ENCODE measurements around the gene U2AF1L4. TPM values are rescaled to one million over a fixed set of nuclear protein-coding genes. Genes with fewer than 3 reads are reported as not detected.

The U2AF1L4 gene
- total RNA-seq, 2 donors from 2014 or later, result 33.8 to 69.0 TPM

- Mint-ChIP-seq H3K36me3 (peaks cover 39% of the 10 kb centered on the region in 2 donors), H3K9me3 (peaks cover 0 to 4% of the 10 kb centered on the region in 2 donors), H3K27ac (peak overlapping the region; percentile 93 to 98)
- no peak for DNase-seq (ENCODE audit: low spot score in 2 of 2)
- no peak for ATAC-seq
Observed at GRCh38 chr19:35714601-35715354, 30.4 kb downstream of the U2AF1L4 start.

GRCh38 chr19:35713904-35714495 lies 31.2 kb downstream of the U2AF1L4 start:
- peak overlapping the region; percentile 93 to 98 for H3K27ac Mint-ChIP-seq
- no peak for ATAC-seq
- H3K9me3 Mint-ChIP-seq, result peaks cover 0 to 4% of the 10 kb centered on the region in 2 donors
- peaks cover 32 to 39% of the 10 kb centered on the region in 2 donors for H3K36me3 Mint-ChIP-seq
- DNase-seq (ENCODE audit: low spot score in 2 of 2), result no peak

GRCh38 chr19:35713506-35713850 lies 31.7 kb downstream of the U2AF1L4 start:
- DNase-seq (ENCODE audit: low spot score in 2 of 2), result no peak
- Mint-ChIP-seq H3K9me3 (peaks cover 0 to 4% of the 10 kb centered on the region in 2 donors), H3K36me3 (peaks cover 32 to 39% of the 10 kb centered on the region in 2 donors), H3K27ac (peak overlapping the region; percentile 93 to 98)
- ATAC-seq, result no peak

- Mint-ChIP-seq H3K36me3 (peaks cover 32 to 39% of the 10 kb centered on the region in 2 donors), H3K9me3 (peaks cover 0 to 4% of the 10 kb centered on the region in 2 donors), H3K27ac (peak overlapping the region; percentile 93 to 98)
- ATAC-seq (peak; percentile 56 to 59), DNase-seq (ENCODE audit: low spot score in 2 of 2) (peak; percentile 74 to 86)
Observed at GRCh38 chr19:35712567-35713505, 32.4 kb downstream of the U2AF1L4 start.

- H3K9me3 Mint-ChIP-seq, result peaks cover 0 to 4% of the 10 kb centered on the region in 2 donors
- DNase-seq (ENCODE audit: low spot score in 2 of 2) (peak; percentile 71 to 85), ATAC-seq (peak; percentile 53 to 55)
- peaks cover 24 to 31% of the 10 kb centered on the region in 2 donors for H3K36me3 Mint-ChIP-seq
- H3K27ac Mint-ChIP-seq, result peak overlapping the region; percentile 93 to 98
Observed at GRCh38 chr19:35710784-35711723, 34.2 kb downstream of the U2AF1L4 start.

- ATAC-seq (no peak), DNase-seq (ENCODE audit: low spot score in 2 of 2) (no peak)
- Mint-ChIP-seq H3K36me3 (peaks cover 0 to 4% of the 10 kb centered on the region in 2 donors), H3K9me3 (peaks cover 0 to 4% of the 10 kb centered on the region in 2 donors), H3K27ac (no peak overlapping the region)
Observed at GRCh38 chr19:35708391-35708790, 36.8 kb downstream of the U2AF1L4 start.

GRCh38 chr19:35704218-35704617 lies 41.0 kb downstream of the U2AF1L4 start, which contains the start of gene ZBTB32:
TSS of gene ZBTB32 (plus strand) at chr19:35704558. CDS start at chr19:35714627, 10,069 bp downstream.
- H3K9me3 Mint-ChIP-seq, result peaks cover 0 to 3% of the 10 kb centered on the region in 2 donors
- peaks cover 0 to 6% of the 10 kb centered on the region in 2 donors for H3K36me3 Mint-ChIP-seq
- DNase-seq (ENCODE audit: low spot score in 2 of 2) (no peak), ATAC-seq (no peak)
- H3K27ac Mint-ChIP-seq, result no peak within 1 kb of the TSS

- no peak for ATAC-seq
Observed at GRCh38 chr19:35703343-35703742, 41.9 kb downstream of the U2AF1L4 start.

GRCh38 chr19:35702223-35703012 lies 42.8 kb downstream of the U2AF1L4 start:
- Mint-ChIP-seq H3K9me3 (peaks cover 0 to 3% of the 10 kb centered on the region in 2 donors), H3K36me3 (peaks cover 0 to 6% of the 10 kb centered on the region in 2 donors), H3K27ac (peak overlapping the region; percentile 73 to 99)
- peak; percentile 88 to 96 for DNase-seq (ENCODE audit: low spot score in 2 of 2)
- ATAC-seq, result peak; percentile 98 to 99

More at GRCh38 chr19:35703343-35703742, 41.9 kb downstream of the U2AF1L4 start:
- no peak for DNase-seq (ENCODE audit: low spot score in 2 of 2)
- H3K36me3 Mint-ChIP-seq, result peaks cover 0 to 6% of the 10 kb centered on the region in 2 donors
- H3K9me3 Mint-ChIP-seq, result peaks cover 0 to 3% of the 10 kb centered on the region in 2 donors
- H3K27ac Mint-ChIP-seq, result no peak overlapping the region

- Mint-ChIP-seq H3K27ac (peak overlapping the region in 1 of 2 donors; percentile 54), H3K36me3 (peaks cover 0 to 7% of the 10 kb centered on the region in 2 donors), H3K9me3 (peaks cover 0 to 5% of the 10 kb centered on the region in 2 donors)
- DNase-seq (ENCODE audit: low spot score in 2 of 2), result peak in 1 of 2 donors; percentile 46
- ATAC-seq, result peak; percentile 78 to 84
Observed at GRCh38 chr19:35696835-35697234, 48.4 kb downstream of the U2AF1L4 start.

GRCh38 chr19:35695895-35696422 lies 49.3 kb downstream of the U2AF1L4 start:
- DNase-seq (ENCODE audit: low spot score in 2 of 2), result no peak
- H3K27ac Mint-ChIP-seq, result peak overlapping the region; percentile 54 to 65
- ATAC-seq, result no peak
- H3K9me3 Mint-ChIP-seq, result peaks cover 0 to 5% of the 10 kb centered on the region in 2 donors
- H3K36me3 Mint-ChIP-seq, result peaks cover 0 to 7% of the 10 kb centered on the region in 2 donors

- H3K36me3 Mint-ChIP-seq, result peaks cover 0 to 7% of the 10 kb centered on the region in 2 donors
- H3K27ac Mint-ChIP-seq, result peak overlapping the region in 1 of 2 donors; percentile 61
- DNase-seq (ENCODE audit: low spot score in 2 of 2), result peak; percentile 90 to 96
- peak; percentile 94 to 96 for ATAC-seq
- H3K9me3 Mint-ChIP-seq, result peaks cover 0 to 5% of the 10 kb centered on the region in 2 donors
Observed at GRCh38 chr19:35693835-35694599, 51.2 kb downstream of the U2AF1L4 start.

GRCh38 chr19:35693422-35693821 lies 51.8 kb downstream of the U2AF1L4 start:
- ATAC-seq (peak; percentile 5 to 25), DNase-seq (ENCODE audit: low spot score in 2 of 2) (no peak)
- peaks cover 0 to 7% of the 10 kb centered on the region in 2 donors for H3K36me3 Mint-ChIP-seq
- no peak overlapping the region for H3K27ac Mint-ChIP-seq
- H3K9me3 Mint-ChIP-seq, result peaks cover 0 to 5% of the 10 kb centered on the region in 2 donors
